Effector CD8-positive, alpha-beta T cell (primary cell): ENCODE data around the gene PSTPIP1.

ENCODE experiments used
- DNase-seq: peaks from one replicate; lab custom pipeline; 2025; lab: John Stamatoyannopoulos, UW

PSTPIP1 gene

DNA sequence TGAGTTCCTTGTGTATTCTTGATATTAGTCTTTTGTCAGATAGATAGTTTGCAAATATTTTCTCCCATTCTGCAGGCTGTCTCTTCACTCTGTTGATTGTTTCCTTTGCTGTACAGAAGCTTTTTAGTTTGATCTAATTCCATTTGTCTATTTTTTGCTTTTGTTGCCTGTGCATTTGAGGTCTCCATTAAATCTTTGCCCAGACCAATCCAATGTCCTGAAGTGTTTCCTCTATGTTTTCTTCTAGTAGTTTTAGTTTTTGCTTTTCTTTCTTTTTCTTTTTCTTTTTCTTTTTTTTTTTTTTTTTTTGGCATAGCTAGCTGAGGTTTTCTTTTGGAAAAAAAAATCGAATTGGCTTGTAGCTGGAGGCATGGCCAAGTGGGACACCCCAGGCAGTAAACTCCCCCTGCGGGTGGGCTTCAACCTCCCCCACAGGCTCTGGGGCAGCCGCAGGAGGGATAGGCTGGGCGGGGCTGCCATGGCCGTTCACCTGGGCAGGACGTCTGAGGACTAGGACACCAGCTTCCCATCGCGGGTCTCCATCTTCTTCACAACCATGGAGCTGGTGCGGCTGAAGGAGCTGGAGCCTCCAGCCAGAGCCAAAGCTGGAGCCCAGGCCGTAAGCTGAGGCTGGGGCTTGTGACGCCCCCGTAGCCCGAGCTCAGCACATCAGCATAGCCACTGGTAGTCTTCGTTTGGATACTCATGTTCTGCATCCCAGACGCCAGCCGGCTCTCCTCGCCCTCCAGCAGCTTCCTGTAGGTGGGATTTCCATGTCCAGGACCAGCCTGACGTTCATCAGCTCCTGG lies 16.2 kb upstream of the PSTPIP1 start:
- no peak for DNase-seq

DNA sequence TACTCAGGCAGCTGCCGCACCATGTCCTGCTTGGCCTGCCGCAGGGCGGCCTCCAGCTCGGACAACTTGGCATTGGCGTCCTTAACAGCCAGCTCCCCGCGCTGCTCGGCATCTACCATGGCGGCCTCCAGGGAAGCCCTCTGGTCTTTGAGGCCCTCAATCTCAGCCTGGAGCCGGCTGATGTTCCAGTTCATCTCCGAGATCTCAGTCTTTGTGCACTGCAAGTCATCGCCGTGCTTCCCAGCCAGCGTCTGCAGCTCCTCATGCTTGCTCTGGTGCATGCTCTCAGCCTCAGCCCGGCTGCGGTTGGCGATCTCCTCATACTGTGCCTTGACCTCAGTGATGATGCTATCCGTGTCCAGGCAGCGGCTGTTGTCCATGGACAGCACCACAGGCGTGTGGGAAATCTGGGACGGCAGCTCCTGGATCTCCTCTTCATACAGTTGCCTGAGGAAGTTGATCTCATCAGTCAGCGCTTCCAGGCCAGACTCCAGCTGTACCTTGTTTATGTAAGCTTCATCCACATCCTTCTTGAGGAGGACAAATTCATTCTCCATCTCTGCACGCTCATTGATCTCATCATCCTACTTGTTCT lies 15.5 kb upstream of the PSTPIP1 start:
- no peak for DNase-seq

DNA sequence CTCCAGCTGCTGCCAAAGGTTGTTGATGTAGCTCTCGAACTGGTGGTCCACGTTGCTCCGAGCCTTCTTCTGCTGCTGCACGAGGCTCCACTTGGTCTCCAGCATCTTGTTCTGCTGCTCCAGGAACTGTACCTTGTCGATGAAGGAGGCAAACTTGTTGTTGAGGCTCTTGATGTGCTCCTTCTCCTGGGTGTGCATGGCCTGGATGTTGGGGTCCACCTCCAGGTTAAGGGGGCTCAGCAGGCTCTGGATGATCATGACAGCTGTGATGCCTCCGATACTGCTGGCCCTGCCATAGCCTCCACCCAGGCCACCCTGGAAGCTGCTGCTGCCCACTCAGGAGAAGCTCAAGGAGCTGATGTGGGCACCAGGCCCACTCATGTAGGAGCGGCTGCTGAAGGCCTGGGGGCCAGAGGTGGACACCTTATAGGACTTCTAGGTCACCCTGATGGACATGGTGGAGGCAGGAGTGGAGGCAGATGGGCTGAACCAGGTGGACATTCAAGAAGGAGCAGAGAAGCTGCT lies 14.9 kb upstream of the PSTPIP1 start:
- no peak for DNase-seq

DNA sequence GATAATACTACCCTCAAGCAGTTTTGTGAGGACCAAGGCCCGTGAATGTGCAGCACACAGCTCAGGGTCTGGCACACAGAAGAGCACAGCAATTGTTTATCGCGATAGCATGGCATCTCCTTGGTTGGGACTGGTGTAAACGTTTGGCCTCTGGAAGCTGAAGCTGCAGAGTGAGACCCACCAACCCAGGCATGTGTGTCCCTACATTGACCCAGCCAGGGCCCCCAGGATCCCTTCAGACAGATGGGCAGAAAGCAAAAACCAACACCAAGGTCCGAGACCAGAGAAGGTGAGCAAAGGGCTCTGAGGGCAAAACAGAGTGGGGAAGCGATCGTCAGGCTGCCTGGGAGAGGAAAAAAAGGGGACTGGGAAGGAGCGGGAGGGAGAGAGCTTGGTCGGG lies 12.6 kb upstream of the PSTPIP1 start:
- DNase-seq: no peak

DNA sequence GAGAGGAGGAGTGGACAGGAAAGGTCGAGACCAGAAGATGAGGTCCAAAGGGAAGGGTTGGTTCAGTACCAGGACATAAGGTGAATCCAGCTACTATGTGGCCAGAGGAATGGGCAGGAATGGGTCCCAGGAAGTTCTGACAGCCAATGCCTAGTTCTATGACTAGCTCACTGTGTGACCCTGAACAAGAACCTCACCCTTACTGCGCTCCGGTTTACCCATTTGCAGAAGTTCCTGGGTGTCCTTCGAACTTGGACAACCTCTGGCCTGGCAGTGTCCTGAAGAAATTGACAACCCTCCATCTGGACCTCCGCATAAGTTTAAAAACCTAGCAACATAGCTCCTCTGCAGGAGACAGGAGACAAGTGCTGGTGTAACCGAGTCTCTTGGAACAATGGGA lies 12.2 kb upstream of the PSTPIP1 start:
- no peak for DNase-seq

DNA sequence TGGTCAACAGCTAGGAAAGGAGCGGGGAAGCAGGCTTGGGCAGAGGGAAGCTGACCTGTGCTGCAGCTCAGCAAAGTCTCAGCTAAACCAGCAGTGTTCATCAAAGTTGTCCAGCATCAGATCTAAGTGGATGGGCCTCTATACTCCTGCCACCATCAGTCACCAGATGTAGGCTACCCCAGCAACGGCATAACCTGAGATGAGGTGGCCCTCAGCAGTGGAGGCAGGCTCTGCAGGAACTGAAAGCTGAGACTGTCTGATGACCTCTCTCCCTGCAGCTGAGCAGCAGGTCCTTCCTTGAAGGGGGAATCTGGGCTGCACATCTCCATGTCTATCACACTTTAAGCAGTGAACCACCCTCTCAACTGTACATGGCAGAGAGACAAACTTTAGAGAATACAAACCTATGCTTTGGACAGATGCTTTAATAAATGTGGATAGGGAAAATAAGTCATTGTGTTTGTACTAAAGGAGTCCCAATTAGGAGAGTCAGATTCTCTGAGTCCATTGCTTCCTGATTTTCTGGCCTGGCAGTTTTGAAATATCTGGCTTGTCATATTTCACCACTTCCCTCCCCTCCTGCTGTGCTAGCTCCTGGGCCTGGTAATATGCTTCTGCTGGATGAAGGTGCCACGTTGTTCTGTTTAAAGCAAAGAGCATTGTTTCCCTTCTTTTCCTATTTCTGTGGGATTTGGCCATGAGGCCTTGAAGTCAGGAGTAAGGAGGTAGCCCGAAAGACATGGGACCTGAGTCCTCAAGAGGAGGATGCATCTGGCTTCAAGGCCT lies 11.1 kb upstream of the PSTPIP1 start:
- DNase-seq: no peak

DNA sequence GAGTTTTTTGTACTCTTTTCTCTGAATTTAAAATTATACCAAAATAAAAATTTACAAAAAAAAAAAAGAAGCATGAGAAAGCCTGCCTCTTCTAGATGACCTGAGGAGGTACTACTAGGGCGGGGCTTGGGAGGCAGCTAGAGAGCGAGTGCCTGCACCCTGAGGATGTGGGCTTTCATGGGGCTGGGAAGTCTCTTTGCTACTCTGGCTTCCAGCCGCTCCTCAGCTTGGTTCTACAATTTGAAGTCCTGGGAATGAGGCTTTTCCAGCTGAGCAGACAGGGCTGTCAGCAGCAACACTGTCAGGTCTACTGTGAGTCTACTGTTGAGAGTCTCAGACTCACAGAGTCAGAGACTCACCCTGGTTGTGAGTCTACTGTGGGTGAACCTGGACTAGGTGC lies 8.2 kb upstream of the PSTPIP1 start:
- no peak for DNase-seq

DNA sequence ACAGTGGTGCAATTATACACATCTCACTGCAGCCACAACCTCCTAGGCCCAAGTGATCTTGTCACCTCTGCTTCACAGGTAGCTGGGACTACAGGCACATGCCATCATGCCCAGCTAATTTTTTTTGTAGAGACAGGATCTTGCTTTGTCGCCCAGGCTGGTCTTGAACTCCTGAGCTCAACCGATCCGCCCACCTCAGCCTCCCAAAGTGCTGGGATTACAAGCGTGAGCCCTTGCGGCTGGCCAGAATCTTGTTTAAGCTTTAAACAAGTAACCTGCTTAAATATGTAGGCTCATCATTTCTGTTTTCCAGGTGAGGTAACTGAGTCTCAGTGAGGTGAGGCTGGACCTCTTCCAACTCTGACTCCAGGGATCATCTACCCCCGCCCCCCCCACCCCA lies 7.7 kb upstream of the PSTPIP1 start:
- DNase-seq: no peak

DNA sequence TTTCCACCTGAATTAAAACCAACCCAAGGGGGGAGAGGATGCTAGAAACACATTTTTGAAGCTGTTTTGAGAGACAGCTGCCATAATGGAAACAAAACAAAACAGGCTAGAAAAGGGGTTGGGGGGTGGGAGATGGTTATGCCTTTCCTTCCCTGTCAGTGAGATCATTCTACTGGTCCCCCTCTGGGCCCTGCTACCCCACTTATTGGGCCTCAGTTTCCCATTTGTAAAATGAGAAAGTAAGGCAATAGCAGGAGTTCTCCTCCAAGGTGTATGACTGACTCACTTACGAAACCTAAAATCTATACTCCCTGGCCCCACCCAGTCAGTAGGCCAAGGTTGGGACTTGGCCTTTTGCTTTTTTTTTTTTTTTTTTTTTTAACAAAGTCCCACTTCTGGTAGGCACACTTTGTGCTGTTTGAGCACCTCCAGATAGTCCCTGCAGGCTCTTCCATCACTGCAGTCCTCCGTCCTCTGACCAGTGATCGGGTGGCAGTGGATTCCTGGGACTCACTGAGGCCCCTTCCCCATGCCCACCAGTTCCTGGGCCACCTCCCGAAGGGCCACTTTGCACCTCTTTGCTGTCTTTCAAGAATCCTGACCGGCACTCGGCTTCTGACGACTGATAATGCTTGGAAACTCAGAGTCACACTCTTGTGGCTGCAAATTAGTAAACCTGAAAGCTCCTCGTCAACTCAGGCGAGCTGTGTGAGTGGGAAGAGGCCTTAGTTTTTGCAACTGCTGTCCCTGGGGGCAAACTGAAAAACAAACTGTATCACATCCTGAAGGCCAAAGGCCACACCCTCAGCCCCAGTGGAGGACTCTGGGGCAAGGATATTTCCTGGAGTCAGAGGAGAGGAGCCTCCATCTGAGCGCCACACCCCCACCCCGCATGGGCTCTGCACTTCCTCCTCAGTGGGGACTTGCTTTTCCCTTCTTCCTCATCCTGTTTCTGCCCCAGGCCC lies 6.7 kb upstream of the PSTPIP1 start:
- no peak for DNase-seq

DNA sequence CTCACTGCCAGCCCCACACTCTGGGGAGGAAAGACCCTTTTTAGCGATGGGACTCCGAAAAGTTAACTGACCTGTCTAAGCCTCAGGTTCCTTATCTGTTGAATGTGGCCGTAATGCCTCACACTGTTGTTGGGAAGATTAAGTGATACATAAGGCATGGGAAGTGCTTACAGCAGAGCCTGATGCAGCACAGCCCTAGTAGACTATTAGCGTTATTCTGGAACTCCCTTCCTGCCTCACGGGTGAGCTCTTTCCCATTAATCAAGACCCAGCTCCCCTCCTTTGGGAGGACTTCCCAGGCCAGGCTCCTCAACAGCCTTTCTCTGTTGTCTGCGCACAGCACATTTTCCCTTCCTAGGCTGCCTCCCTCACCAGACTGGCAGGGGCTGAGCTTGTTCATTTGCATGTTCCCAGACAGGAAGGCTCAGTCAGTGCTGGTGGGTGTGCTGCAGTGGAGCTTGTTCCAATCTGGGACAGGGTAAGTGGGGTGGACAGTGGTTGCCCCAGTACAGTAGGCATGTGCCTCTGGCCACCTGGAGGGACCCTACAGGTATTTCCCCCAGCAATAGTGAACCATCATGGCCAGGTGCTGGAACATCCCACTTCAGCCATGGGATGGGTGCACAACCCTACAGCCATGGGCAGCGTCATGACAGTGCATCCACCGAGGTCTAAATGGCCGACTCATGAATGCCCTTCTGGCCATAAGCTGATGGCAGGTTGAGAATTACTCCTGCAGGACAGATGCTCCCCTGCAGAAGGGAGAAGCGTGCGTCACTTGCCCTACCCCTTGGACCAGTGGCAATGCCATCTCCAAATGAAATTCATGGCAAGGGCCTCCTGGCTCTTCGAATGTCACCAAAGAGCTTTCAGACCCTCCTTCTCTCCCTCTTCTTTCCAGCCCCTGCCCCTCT lies 5.8 kb upstream of the PSTPIP1 start:
- no peak for DNase-seq

DNA sequence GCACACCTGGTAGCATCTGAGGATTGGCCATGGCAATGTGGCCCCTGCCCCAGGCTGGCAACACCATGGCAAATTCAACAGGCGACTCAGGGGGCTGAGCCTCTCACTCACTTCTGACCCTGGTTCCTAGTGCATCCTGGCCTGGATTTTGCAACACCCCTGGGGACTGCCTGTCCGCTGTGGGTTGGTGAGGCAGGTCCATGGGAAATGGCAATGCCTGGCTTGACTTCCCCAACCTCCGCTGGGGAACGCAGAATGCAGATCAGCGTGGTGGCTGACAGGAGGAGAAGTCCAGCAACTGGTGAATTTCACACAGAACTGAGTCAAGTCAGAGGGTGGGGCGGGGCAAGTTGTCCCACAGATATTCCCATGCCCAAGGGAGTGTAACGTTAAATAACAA lies 3.9 kb upstream of the PSTPIP1 start:
- DNase-seq: no peak

DNA sequence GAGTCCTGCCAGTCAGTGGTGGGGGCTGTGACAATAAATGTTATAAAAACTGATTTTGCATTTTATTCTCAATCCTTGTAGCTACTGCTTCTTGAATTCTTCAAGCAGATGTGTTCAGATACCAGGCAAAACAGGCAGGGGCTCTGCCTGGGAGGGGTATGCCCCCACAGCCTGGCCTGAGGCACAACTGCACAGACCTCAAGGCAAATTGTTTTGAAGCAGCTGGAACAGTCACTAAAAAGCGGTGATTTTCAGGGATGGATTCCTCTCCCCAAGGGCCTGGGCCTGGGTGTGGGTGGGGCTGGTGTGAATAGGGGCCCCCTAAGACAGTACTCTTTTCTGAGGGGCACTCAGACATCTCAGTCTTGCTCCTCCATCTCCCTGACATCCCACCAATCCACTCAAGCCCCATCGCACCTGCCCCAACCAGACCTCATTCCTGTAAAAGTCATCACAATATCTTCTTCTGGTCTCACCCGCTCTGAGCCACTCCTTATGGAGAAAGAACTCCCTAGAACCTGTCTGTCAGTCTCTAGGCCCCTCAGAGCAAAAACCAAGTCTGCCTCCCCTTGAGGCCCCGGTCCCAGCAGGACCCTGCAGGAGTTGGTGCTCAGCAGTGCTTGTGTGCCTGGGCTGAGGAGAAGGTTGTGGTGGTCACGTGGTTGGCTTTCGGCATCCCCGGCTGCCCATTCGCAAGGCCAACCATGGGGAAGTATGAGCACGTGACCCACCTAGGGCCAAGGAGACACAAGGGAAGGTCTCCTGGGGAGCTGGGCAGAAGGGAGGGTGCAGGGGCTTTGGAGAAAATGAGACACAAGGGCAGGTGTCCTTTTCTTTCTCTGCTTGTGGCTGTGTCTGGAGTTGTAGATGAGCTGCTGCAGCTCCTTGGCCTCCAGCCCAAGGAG lies 2.9 kb upstream of the PSTPIP1 start:
- no peak for DNase-seq

DNA sequence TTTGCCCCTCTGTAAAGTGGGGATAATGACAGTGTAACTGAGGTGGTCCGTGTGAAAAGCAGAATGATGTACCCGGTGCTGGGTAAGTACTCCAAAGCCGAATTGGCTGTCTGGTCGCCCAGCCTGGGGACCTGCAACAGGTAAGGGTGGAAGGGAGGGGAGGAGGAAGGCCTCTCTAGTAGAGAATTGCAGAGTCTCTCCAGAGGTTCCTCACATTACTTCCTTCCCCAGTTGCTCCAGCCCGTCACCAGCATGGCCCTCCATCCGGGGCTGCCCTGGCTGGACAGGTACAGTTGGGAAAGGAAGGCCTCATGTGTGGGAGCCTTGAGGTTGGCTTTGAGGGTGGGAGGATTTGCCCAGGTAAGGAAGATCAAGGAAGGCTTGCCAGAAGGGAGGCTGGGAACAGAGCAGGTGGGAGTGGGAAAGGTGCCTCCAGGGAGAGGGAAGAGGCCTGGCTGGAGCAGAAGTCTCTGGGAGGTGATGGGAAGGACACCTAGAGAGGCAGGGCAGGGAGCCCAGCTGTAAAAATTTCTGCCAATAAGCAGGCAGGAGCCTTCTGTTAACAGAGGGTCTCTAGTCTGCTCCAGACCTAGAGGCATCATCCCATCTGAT lies 1.7 kb upstream of the PSTPIP1 start:
- DNase-seq: no peak

DNA sequence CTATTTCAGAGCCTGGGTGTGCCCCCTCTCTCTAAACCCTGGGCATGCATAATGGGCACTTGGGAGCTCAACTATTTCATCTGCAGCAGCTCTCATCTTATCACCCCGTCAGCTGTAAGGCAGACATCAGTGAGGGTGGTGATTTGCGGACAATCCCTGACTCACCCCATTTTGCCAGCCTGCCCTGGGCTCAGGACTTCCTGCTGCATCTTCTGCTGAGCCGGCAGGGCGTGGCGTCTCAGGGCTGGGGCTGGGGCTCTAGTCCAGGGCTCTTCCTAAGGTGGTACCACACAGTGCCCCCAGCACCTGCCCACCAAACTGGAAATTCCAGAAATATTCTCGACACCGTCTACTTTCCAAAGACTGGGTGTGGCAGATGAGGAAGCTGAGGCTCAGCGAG lies 925 bp upstream of the PSTPIP1 start:
- no peak for DNase-seq

DNA sequence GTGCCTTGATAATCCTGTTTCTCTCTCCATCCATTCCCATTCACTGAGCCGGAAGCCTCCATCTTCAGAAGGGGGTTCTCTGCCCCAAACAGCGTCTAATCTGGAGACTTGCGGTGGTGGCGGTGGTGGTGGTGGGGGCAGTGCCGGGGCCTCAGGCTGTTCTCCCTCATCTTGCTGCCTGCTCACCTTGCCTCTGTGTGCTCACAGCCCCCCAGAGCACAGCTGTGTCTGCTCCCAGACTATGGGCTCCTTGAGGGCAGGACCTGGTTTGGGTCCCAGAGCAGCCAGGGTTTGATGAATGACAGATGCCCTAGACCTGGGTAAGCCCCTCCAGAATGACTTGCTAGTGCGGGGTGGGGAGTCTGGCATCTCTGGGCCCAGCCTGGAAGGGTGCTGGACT lies 430 bp upstream of the PSTPIP1 start:
- DNase-seq: no peak

DNA sequence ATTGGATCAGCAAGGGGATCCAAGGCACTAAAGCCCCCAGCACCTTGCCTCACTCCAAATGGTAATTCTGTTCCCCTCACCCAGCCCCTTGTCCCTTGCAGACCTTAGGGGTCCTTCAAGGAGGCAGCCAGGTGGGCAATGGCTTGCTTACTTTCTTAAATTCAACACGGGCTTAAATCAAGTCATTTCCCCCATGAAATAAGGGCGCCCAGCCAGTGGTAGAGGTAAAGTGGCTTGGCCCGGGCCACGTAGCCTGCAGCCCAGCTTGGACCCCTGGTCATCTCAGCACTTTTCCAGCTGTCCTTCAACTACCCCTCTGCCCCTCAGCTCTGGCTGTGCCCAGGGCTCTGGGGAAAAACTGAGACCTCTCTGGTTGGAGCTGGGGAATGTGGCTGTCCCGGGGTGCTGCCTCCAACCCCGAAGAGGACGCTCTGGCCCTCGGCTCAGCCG lies 1.2 kb downstream of the PSTPIP1 start:
- no peak for DNase-seq

DNA sequence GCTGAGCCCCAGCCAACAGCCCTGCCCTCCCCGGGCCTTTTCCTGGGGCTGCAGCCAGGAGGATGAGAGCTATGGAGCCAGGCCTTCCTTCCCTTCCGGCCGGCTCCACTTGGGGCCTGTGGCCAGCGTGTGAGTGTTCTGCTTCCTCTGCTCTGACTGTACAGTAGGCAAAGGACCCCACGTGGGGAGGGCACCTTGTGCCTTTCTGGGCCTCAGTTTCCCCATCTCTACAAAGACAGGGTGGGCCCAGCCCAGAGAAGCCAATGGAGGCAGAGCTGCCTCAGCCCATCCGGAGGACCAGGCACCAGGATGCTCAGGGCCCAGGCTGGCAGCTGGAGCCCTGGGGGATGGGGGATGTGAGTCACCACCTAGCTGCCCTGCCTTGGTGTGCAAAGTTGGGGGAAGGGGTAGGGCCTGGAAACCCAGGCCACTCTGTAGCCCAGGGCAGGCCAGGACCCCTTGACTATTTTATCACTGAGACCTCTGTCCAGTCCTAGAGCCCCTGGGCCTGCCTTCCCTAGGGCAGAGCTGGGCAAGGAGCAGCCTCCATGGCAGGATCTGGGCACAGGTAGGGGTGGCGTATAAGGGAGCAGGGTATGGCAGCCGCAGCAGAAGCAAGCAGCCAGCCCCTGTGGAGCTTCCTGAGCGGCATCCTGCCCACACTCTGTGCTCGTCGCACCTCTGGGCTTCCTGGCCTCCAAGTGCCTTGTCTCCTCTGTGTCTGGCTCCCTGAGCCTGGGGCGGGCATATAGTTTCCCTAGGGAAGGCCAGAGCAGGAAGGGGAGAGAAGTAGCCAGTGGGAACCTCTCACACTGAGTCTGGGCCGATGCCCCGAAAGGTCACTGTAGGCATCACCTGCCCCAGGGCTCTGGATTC lies 1.8 kb downstream of the PSTPIP1 start:
- DNase-seq: no peak
